K562 (cell line): ENCODE results near the gene PEX13. TPM values are rescaled to one million over a fixed set of nuclear protein-coding genes. Genes with fewer than 3 reads are reported as not detected.

Source experiments
- BHLHE40 ChIP-seq: IDR thresholded peaks from 2 replicates; pipeline ENCODE4 v1.6.1; 2011; ENCODE audit warnings: low read length, improper control_type of control experiment
- BRF1 ChIP-seq: IDR thresholded peaks from 3 replicates; pipeline ENCODE4 v1.6.1; 2011; ENCODE audit warnings: borderline replicate concordance, mild to moderate bottlenecking; ENCODE audit not compliant: insufficient read length; ENCODE audit errors: extremely low read depth
- CEBPB ChIP-seq: fragments of 450-650 bp; IDR thresholded peaks from 2 replicates; pipeline ENCODE4 v1.6.1; 2016; ENCODE audit warnings: missing genetic modification characterization, missing compliant biosample characterization
- ILF3 ChIP-seq: fragments of 450-650 bp; IDR thresholded peaks from 2 replicates; pipeline ENCODE4 v1.6.1; 2018; ENCODE audit warnings: antibody characterized with exemption, mild to moderate bottlenecking, moderate library complexity, borderline replicate concordance
- LCOR ChIP-seq: sonication (generic); formaldehyde crosslinking; IDR thresholded peaks from 2 replicates; pipeline ENCODE4 v1.8.0; 2022; ENCODE audit warnings: mild to moderate bottlenecking, missing genetic modification reagents
- NCOA2 ChIP-seq, 2 experiments: fragments of 450-650 bp; IDR thresholded peaks; 2 replicates each; pipeline ENCODE4 v1.6.1; 2018; ENCODE audit warnings: mild to moderate bottlenecking in 2 of 2, moderate library complexity in 1 of 2; ENCODE audit not compliant: partially characterized antibody in 2 of 2
- NFATC3 ChIP-seq: fragments of 450-650 bp; IDR thresholded peaks from 2 replicates; pipeline ENCODE4 v1.6.1; 2017; ENCODE audit warnings: mild to moderate bottlenecking
- OTX1 ChIP-seq: fragments of 450-650 bp; formaldehyde crosslinking; IDR thresholded peaks from 2 replicates; pipeline ENCODE4 v1.4.0; 2022; ENCODE audit warnings: mild to moderate bottlenecking
- POLR2AphosphoS5 ChIP-seq: IDR thresholded peaks from 2 replicates; pipeline ENCODE4 v1.6.1; 2011; ENCODE audit warnings: mild to moderate bottlenecking, low read depth, low read length, moderate library complexity; ENCODE audit not compliant: control insufficient read depth, insufficient read depth
- PRMT5 ChIP-seq: sonication (generic); formaldehyde crosslinking; IDR thresholded peaks from 2 replicates; pipeline ENCODE4 v1.5.0; 2020; ENCODE audit warnings: missing genetic modification reagents
- SMAD3 ChIP-seq: fragments of 450-650 bp; formaldehyde crosslinking; conservative IDR thresholded peaks from 2 replicates; pipeline ENCODE4 v1.4.0; 2020; ENCODE audit warnings: mild to moderate bottlenecking
- SPI1 ChIP-seq: IDR thresholded peaks from 2 replicates; pipeline ENCODE4 v1.6.1; 2011; ENCODE audit warnings: low read depth, low read length, control low read depth, borderline replicate concordance
- TAF9B ChIP-seq: fragments of 450-650 bp; IDR thresholded peaks from 2 replicates; pipeline ENCODE4 v1.6.1; 2018; ENCODE audit warnings: mild to moderate bottlenecking; ENCODE audit not compliant: partially characterized antibody
- U2AF1 ChIP-seq: fragments of 200-400 bp; formaldehyde crosslinking; optimal IDR thresholded peaks from 2 replicates; pipeline ENCODE3; 2017; ENCODE audit warnings: mild to moderate bottlenecking, low read depth, low read length, moderate library complexity
- ZNF134 ChIP-seq: fragments of 250-450 bp; sonication (Bioruptor Pico); conservative IDR thresholded peaks from 2 replicates; pipeline ENCODE4 v1.4.0; 2020
- ZNF174 ChIP-seq: fragments of 250-450 bp; sonication (Bioruptor Pico); IDR thresholded peaks from 2 replicates; pipeline ENCODE4 v1.4.0; 2020; ENCODE audit warnings: mild to moderate bottlenecking
- polyA plus RNA-seq, 8 experiments: library from polyadenylated mRNA; depleted of rRNA in 4 of 8; stranded (reverse) in 5 of 8; unstranded in 3 of 8; fragments of >200 nt; fragmentation: Nextera tagmentation in 2 of 8; fragmentation: Illumina TruSeq in 1 of 8; extraction: Ambion mirVana in 2 of 8; extraction: Trizol in 1 of 8; gene quantifications; 2 replicates each; pipeline versions ENCODE4 v1.2.1 to v1.2.3, GENCODE V29; 2011 to 2014; ENCODE audit warnings: inconsistent platforms in 1 of 8, missing spikeins in 1 of 8
- total RNA-seq, 7 experiments: library from RNA; depleted of rRNA in 6 of 7; stranded (reverse); fragments of >200 nt in 6 of 7; fragmentation: Illumina TruSeq in 2 of 7; extraction: Trizol in 2 of 7; gene quantifications; 2 replicates each; pipeline versions ENCODE4 v1.2.1 to v1.2.3, GENCODE V29; 2011 to 2021; ENCODE audit warnings: low replicate concordance in 1 of 7
- TF ChIP-seq, protein P1 (sequence below): sonication (generic); formaldehyde crosslinking; IDR thresholded peaks from 2 replicates; pipeline ENCODE4 v1.8.1; 2023; ENCODE audit warnings: mild to moderate bottlenecking, missing genetic modification reagents
- TF ChIP-seq, protein P2 (sequence below): sonication (generic); formaldehyde crosslinking; IDR thresholded peaks from 2 replicates; pipeline ENCODE4 v1.4.0; 2020; ENCODE audit warnings: mild to moderate bottlenecking, missing genetic modification reagents
- TF ChIP-seq, protein P3 (sequence below): IDR thresholded peaks from 2 replicates; pipeline ENCODE4 v1.6.1; 2014; ENCODE audit warnings: antibody characterized with exemption
- TF ChIP-seq, protein P4 (sequence below): fragments of 450-650 bp; conservative IDR thresholded peaks from 2 replicates; pipeline ENCODE4 v1.6.1; 2016; ENCODE audit warnings: missing genetic modification characterization, low read depth, mild to moderate bottlenecking, missing compliant biosample characterization, moderate library complexity

Gene PEX13
- total and polyA plus RNA-seq, 9 of the 15 experiments (the other 6 are each of a cell fraction or from before 2014, with no cell fraction given) = 4.0 to 30.4 (median 18.8) TPM

DNA sequence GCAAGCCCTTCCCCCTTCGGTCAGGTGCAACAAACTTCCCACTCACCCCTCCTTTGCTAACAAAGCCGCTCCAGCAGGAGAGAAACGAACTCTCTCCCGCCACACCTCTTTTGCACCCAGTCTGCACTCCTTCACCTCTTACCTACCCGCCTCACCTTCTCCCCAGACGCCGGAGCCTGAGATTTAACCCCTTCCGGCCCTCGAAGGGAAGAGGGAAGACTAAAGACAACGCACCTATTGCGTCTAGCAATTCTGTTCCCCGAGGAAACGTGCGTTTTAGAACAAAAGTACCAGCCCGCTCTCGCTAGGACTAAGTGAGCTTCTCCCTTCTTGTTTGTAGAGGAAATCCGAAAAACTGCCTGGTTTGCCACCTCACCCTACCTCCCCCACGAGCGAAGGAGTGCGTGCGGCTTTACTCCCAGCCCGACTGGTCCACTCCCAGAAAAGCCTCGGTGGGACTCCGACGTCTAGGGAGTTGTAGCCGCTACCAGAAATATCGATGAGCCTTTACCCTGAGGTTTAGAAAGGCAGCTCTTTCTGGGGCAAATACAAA, 441 bp upstream of the PEX13 start (continued):
- TF ChIP-seq, protein P1, sequence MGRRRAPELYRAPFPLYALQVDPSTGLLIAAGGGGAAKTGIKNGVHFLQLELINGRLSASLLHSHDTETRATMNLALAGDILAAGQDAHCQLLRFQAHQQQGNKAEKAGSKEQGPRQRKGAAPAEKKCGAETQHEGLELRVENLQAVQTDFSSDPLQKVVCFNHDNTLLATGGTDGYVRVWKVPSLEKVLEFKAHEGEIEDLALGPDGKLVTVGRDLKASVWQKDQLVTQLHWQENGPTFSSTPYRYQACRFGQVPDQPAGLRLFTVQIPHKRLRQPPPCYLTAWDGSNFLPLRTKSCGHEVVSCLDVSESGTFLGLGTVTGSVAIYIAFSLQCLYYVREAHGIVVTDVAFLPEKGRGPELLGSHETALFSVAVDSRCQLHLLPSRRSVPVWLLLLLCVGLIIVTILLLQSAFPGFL (CRISPR knock-in tag) = no peak
- TF ChIP-seq PRMT5 (no peak), U2AF1 (no peak), POLR2AphosphoS5 (peak; percentile 79), LCOR (CRISPR knock-in tag) (peak; percentile 58; the same call in 1 of the 2 replicates), NFATC3 (peak; percentile 46; the same call in 1 of the 2 replicates), ZNF174 (CRISPR knock-in tag) (no peak), BHLHE40 (peak; percentile 56; the same call in 1 of the 2 replicates), CEBPB (tag) (no peak), TAF9B (peak; percentile 74), NCOA2 (IDR thresholded peaks at IDR 0.05; ENCODE audit: partially characterized antibody in 2 of 2) (peak in 1 of 2 experiments; percentile 72), BRF1 (no peak), SPI1 (no peak), ZNF134 (no peak), ILF3 (no peak), OTX1 (peak; percentile 70; the same call in 1 of the 2 replicates), SMAD3 (CRISPR knock-in tag) (no peak)
- TF ChIP-seq, protein P2, sequence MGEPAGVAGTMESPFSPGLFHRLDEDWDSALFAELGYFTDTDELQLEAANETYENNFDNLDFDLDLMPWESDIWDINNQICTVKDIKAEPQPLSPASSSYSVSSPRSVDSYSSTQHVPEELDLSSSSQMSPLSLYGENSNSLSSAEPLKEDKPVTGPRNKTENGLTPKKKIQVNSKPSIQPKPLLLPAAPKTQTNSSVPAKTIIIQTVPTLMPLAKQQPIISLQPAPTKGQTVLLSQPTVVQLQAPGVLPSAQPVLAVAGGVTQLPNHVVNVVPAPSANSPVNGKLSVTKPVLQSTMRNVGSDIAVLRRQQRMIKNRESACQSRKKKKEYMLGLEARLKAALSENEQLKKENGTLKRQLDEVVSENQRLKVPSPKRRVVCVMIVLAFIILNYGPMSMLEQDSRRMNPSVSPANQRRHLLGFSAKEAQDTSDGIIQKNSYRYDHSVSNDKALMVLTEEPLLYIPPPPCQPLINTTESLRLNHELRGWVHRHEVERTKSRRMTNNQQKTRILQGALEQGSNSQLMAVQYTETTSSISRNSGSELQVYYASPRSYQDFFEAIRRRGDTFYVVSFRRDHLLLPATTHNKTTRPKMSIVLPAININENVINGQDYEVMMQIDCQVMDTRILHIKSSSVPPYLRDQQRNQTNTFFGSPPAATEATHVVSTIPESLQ (CRISPR knock-in tag) = no peak
- TF ChIP-seq, protein P3, sequence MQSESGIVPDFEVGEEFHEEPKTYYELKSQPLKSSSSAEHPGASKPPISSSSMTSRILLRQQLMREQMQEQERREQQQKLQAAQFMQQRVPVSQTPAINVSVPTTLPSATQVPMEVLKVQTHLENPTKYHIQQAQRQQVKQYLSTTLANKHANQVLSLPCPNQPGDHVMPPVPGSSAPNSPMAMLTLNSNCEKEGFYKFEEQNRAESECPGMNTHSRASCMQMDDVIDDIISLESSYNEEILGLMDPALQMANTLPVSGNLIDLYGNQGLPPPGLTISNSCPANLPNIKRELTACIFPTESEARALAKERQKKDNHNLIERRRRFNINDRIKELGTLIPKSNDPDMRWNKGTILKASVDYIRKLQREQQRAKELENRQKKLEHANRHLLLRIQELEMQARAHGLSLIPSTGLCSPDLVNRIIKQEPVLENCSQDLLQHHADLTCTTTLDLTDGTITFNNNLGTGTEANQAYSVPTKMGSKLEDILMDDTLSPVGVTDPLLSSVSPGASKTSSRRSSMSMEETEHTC = no peak; the same call in 1 of the 2 replicates
- TF ChIP-seq, protein P4, sequence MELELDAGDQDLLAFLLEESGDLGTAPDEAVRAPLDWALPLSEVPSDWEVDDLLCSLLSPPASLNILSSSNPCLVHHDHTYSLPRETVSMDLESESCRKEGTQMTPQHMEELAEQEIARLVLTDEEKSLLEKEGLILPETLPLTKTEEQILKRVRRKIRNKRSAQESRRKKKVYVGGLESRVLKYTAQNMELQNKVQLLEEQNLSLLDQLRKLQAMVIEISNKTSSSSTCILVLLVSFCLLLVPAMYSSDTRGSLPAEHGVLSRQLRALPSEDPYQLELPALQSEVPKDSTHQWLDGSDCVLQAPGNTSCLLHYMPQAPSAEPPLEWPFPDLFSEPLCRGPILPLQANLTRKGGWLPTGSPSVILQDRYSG (tag) = no peak
